GM12865 (cell line): ENCODE results near the gene ZCCHC2.

Source experiments
- DNase-seq: peaks from one replicate; pipeline ENCODE4 v3.0.0; 2010; ENCODE audit warnings: low read depth
- H3K4me3 ChIP-seq: 2 replicates; pipeline ENCODE4 v1.5.1; 2011; ENCODE audit warnings: mild to moderate bottlenecking, low read depth, low read length, control low read depth
- CTCF ChIP-seq: IDR thresholded peaks from 2 replicates; pipeline ENCODE4 v1.5.1; 2011; ENCODE audit warnings: low read length, control low read depth, low read depth, inconsistent platforms; ENCODE audit not compliant: insufficient read depth; ENCODE audit errors: missing control alignments

ZCCHC2 gene

DNA sequence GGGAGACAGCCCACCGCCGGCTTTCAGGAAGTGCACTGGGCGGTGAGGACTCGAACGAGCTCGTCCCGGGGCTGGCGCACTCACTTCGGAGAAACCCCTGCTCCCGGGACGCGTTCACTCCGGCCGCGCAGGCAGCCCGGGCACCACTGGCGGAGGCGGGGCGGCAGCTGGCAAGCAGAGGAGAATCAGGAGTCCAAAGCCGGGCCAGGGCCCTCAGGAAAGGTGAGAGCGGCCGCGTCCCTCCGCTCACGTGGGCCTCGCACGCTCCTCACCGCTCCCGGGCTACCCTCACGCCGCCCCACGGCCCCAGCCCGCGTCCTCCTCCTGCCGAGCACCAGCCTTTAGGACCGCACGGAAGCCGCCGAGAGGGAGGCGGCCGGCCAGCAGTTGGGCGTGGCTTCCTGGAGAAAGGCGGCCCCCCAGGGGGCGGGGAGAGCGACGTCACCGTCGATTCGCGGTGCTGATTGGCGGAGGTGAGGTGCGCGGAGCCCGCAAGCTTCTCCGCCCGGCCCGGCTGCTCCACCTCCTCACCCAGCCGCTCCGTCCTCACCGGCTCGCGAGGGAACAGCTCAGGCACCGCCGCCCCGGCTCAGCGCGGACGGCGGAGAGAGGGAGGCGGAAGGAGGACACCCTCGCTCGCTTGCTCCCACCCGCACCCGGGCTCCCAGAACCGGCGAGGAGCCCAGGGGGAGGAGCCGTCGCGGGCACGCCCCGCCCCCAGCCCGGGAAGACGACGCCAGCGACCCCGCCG lies at the start of gene ZCCHC2:
Gene ZCCHC2 (plus strand): TSS at position 522 of the 751 bp plus-strand sequence. CDS start 400 bp downstream, outside the sequence.
- H3K4me3 ChIP-seq = peak within 1 kb of the TSS; percentile 91
- TF ChIP-seq CTCF = no peak
- DNase-seq = peak; percentile 99

- H3K4me3 ChIP-seq = no peak overlapping the region
- no peak for DNase-seq
- no peak for TF ChIP-seq CTCF
These were observed 43.3 kb upstream of the ZCCHC2 start for GRCh38 chr18:62479574-62479973.

DNA sequence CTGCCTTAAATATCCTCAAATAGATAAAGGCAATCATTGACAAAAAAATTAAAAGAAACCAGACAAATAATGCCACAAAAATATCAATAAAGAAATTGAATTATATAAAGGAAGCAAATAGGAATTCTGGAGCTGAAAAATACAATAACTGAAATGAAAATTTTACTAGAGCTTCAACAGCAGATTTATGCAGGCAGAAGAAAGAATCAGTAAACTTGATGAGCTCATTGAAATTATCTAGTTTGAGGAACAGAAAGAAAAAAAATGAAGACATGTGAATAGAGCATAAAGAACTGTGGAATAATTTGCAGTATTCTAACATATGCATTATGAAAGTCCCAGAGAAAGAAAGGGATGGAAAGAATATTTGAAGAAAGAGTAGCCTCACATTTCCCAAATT lies 41.9 kb upstream of the ZCCHC2 start:
- no peak for TF ChIP-seq CTCF
- no peak for DNase-seq
- no peak overlapping the region for H3K4me3 ChIP-seq

DNA sequence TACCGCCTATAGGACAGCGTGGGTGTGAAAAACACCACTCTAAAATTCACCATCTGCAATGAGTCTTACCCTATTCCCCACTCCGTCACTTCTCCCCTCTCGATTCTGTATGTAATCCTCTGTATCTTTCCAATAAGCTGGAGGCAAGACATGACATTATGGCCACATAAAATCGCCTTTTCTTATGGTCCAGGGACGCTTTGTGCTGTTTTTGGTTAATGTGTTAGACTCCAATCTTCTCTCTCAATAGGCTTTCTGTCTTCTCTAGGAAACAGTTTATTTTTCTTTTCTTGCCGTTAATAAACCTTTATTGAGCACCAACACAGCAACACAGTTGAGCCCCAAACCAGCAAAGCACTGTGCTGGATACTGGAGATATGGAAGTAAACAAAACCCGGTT lies 37.9 kb upstream of the ZCCHC2 start:
- H3K4me3 ChIP-seq = no peak overlapping the region
- TF ChIP-seq CTCF = no peak
- no peak for DNase-seq

DNA sequence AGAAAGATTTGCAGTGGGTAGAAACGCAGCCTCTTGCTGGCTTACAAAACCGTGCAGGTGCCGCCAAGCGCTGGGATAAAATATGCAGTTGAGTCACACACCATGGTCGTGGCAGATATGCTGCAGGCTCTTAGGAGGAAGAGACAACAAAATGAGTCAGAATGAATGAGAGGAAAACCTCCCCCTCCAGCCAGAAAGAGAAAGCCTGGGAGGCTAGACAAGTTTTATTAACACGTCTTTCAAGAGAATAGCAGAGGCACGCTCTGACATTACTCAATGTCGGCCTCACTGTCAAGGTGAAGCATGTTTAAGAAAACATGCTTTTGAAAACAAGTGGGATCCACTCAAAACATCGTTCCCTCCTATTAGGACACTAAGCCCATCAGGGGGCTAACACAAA lies 37.1 kb upstream of the ZCCHC2 start:
- H3K4me3 ChIP-seq = no peak overlapping the region
- no peak for DNase-seq
- no peak for TF ChIP-seq CTCF

DNA sequence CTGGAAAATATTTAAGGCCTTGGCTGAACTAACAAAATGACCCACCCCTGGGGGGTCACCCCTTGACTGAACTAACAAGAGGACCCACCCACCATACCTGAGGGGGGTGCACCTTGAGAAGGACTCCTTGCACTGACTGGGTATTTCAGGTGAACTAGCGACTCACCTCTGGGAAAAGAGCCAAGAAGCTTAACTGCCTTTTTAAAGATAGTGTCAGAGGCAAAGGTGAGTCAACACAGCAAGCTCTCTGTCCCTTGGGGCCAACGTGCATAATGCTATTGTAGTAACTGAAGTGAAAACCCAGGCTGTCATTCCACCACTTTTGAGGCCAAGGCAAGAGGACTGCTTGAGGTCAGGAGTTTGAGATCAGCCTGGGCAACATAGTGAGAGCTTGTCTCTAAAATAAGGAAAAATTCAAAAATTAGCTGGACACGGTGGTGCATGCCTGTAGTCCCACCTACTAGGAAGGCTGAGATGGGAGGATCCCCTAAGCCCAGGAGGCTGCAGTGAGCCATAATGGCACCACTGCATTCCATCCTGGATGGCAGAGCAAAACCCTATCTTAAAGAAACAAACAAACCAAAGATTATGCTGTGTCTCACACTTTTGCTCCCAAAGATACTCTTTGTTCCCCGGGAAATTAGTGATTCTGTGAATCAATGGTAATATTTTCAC lies 36.4 kb upstream of the ZCCHC2 start:
- TF ChIP-seq CTCF = no peak
- DNase-seq = peak; percentile 14
- no peak overlapping the region for H3K4me3 ChIP-seq

- no peak for DNase-seq
- H3K4me3 ChIP-seq = no peak overlapping the region
- no peak for TF ChIP-seq CTCF
These were observed 35.7 kb upstream of the ZCCHC2 start for GRCh38 chr18:62487161-62487560.
